Progenitor cell of endocrine pancreas (in vitro differentiated cells): ENCODE data around the gene DEAF1. TPM values are rescaled to one million over a fixed set of nuclear protein-coding genes. Genes with fewer than 3 reads are reported as not detected.
A peak's percentile ranks its signal among the peaks of the same experiment; 100 is the strongest.
"Not testable (repeated sequence)": the region's sequence is repeated elsewhere in the genome, so short reads cannot be mapped to it uniquely, and the experiment has no call there.

Experiments
- DNase-seq: peaks from one replicate; pipeline ENCODE4 v3.0.0; 2021; ENCODE audit warnings: low spot score; ENCODE audit not compliant: unreplicated experiment
- H3K27ac Mint-ChIP-seq: 2 replicates; pipeline ENCODE4 v1.8.0; 2021; ENCODE audit warnings: mild to moderate bottlenecking, moderate library complexity, mixed read lengths
- H3K27me3 Mint-ChIP-seq: 2 replicates; pipeline ENCODE4 v1.8.0; 2021; ENCODE audit warnings: mixed read lengths
- H3K36me3 Mint-ChIP-seq: 2 replicates; pipeline ENCODE4 v1.8.0; 2022; ENCODE audit warnings: mixed read lengths; ENCODE audit not compliant: insufficient read depth
- H3K4me1 Mint-ChIP-seq: 2 replicates; pipeline ENCODE4 v1.8.0; 2021; ENCODE audit warnings: low read depth, mixed read lengths
- H3K4me3 Mint-ChIP-seq: 2 replicates; pipeline ENCODE4 v1.8.0; 2021; ENCODE audit warnings: low read depth, mild to moderate bottlenecking, moderate library complexity, mixed read lengths
- H3K9me3 Mint-ChIP-seq: 2 replicates; pipeline ENCODE4 v1.8.0; 2021; ENCODE audit warnings: low read depth, mixed read lengths
- CTCF ChIP-seq: fragments of 200-600 bp; sonication (generic); IDR thresholded peaks from one replicate; pipeline ENCODE4 v1.5.0; 2021; ENCODE audit warnings: antibody characterized with exemption, mild to moderate bottlenecking; ENCODE audit not compliant: unreplicated experiment
- total RNA-seq: library from RNA; stranded (reverse); gene quantifications from 2 replicates; pipeline ENCODE4 v1.2.1, GENCODE V29; 2021

The DEAF1 gene
- total RNA-seq, 1 donor from 2014 or later, result 49.2 TPM

- Mint-ChIP-seq H3K9me3 (no peaks in the 10 kb centered on the region), H3K36me3 (peaks cover 8% of the 10 kb centered on the region), H3K4me3 (peak overlapping the region; percentile 66), H3K4me1 (peaks cover 13% of the 10 kb centered on the region), H3K27me3 (no peaks in the 10 kb centered on the region), H3K27ac (peak overlapping the region; percentile 91)
- DNase-seq, result no peak
- TF ChIP-seq CTCF, result no peak
Measured at GRCh38 chr11:692824-693414, 2.1 kb downstream of the DEAF1 start.

- Mint-ChIP-seq H3K4me3 (no peak overlapping the region), H3K9me3 (no peaks in the 10 kb centered on the region), H3K4me1 (peaks cover 13% of the 10 kb centered on the region), H3K36me3 (peaks cover 12% of the 10 kb centered on the region), H3K27ac (peak overlapping the region; percentile 30), H3K27me3 (no peaks in the 10 kb centered on the region)
- DNase-seq, result no peak
- TF ChIP-seq CTCF, result no peak
Measured at GRCh38 chr11:691710-692590, 3.1 kb downstream of the DEAF1 start.

GRCh38 chr11:690738-691633 lies 4.0 kb downstream of the DEAF1 start:
- H3K27ac Mint-ChIP-seq, result peak overlapping the region; percentile 56
- no peaks in the 10 kb centered on the region for H3K9me3 Mint-ChIP-seq
- DNase-seq, result no peak
- peaks cover 17% of the 10 kb centered on the region for H3K36me3 Mint-ChIP-seq
- no peak for TF ChIP-seq CTCF
- peaks cover 13% of the 10 kb centered on the region for H3K4me1 Mint-ChIP-seq
- H3K4me3 Mint-ChIP-seq, result no peak overlapping the region
- no peaks in the 10 kb centered on the region for H3K27me3 Mint-ChIP-seq

GRCh38 chr11:690244-690643 lies 4.8 kb downstream of the DEAF1 start:
- not testable (repeated sequence) for H3K27me3 Mint-ChIP-seq, DNase-seq, H3K27ac Mint-ChIP-seq, H3K4me3 Mint-ChIP-seq, H3K9me3 Mint-ChIP-seq
- Mint-ChIP-seq H3K4me1 (peaks cover 13% of the 10 kb centered on the region), H3K36me3 (peaks cover 17% of the 10 kb centered on the region)

GRCh38 chr11:689625-690024 lies 5.4 kb downstream of the DEAF1 start:
- Mint-ChIP-seq H3K27ac (peak overlapping the region; percentile 37), H3K4me3 (no peak overlapping the region), H3K9me3 (no peaks in the 10 kb centered on the region), H3K27me3 (no peaks in the 10 kb centered on the region), H3K4me1 (peaks cover 13% of the 10 kb centered on the region), H3K36me3 (peaks cover 17% of the 10 kb centered on the region)
- DNase-seq, result no peak
- TF ChIP-seq CTCF, result no peak
